HG02870 (cell line): ENCODE results near the gene IL7R.
"Not testable (repeated sequence)": the region's sequence is repeated elsewhere in the genome, so short reads cannot be mapped to it uniquely, and the experiment has no call there.

Experiments
- ATAC-seq: cut with Tn5 transposase; IDR thresholded peaks from one replicate; pipeline ENCODE4 v1.9.1; 2021; ENCODE audit warnings: mild to moderate bottlenecking, moderate library complexity; ENCODE audit not compliant: unreplicated experiment

IL7R gene

DNA sequence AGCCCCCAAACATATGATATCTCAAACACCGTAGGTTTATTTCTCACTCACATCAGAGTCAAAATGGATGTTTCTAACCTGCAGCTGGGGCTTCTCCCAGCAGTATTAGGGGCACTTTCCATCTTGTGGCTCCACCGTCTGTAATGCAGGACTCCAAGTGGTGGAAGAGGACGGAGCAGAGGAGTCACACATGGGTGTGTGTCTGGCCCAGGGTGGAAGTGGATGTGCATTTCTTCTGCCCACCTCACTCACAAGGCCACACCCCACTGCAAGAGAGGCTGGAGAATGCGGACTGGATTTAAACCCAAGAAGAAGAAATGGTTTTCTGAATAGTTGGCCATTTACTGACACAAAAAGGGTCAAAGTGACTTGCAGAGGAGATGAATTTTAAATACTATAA is 13.9 kb downstream of the IL7R start:
- no peak for ATAC-seq

DNA sequence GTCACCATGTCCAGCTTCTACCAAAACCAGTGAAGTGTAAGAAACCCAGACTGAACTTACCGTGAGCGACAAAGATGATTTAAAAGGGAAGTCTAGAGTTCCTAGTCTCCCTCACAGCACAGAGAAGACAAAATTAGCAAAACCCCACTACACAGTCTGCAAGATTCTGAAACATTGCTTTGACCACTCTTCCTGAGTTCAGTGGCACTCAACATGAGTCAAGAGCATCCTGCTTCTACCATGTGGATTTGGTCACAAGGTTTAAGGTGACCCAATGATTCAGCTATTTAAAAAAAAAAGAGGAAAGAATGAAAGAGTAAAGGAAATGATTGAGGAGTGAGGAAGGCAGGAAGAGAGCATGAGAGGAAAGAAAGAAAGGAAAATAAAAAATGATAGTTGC is 19.8 kb downstream of the IL7R start:
- peak; percentile 66 for ATAC-seq

DNA sequence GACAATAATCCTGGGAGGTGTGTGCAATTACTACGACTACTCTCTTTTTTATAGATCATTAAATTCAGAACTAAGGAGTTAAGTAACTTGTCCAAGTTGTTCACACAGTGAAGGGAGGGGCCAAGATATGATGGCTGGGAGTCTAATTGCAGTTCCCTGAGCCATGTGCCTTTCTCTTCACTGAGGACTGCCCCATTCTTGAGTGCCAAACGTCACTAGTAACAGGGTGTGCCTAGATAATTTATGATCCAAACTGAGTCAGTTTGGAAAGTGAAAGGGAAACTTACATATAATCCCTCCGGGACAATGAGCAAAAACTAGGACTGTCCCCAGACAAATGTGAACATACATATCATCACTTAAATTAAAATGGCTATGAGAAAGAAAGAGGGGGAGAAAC is 20.2 kb downstream of the IL7R start:
- ATAC-seq: no peak

DNA sequence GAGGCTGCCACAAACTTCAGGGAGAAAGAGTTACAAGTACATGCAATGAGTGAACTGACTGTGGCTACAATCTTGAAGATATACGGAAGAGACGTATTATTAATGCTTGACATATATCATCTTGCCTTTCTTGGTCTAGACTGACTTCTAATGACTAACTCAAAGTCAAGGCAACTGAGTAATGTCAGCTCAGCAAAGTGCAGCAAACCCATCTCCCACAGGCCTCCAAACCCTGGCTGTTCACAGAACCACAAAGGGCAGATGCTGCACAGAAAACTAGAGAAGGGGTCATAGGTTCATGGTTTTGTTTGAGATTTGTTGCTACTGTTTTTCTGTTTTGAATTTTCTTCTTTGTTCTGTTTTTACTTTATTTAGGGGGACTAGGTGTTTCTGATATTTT is 21.0 kb downstream of the IL7R start:
- ATAC-seq: no peak

DNA sequence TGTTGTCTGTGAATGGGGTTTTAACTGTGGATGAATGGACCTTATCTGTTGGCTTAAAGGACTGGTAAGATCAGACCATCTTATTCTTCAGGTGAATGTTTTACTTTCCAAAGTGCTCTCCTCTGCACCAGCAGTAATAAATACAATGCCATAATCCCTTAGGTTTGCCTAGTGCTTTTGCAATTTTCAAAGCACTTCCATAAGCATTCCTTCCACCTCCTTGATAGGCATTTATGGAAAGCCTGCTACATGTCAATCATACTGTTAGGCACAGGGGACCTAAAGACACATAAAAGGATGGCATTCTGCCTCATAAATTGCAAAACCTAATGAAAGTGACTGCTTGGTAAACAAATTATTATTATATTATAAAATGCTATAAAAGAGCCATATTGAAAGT is 21.4 kb downstream of the IL7R start:
- ATAC-seq: no peak

DNA sequence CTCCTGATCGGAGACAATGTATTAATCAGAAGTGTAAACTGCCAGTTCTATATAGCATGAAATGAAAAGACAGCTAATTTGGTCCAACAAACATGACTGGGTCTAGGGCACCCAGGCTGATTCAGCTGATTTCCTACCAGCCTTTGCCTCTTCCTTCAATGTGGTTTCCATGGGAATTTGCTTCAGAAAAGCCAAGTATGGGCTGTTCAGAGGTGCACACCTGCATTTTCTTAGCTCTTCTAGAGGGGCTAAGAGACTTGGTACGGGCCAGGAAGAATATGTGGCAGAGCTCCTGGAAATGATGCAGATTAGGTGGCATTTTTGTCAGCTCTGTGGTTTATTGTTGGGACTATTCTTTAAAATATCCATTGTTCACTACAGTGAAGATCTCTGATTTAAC is 22.4 kb downstream of the IL7R start:
- ATAC-seq: no peak

DNA sequence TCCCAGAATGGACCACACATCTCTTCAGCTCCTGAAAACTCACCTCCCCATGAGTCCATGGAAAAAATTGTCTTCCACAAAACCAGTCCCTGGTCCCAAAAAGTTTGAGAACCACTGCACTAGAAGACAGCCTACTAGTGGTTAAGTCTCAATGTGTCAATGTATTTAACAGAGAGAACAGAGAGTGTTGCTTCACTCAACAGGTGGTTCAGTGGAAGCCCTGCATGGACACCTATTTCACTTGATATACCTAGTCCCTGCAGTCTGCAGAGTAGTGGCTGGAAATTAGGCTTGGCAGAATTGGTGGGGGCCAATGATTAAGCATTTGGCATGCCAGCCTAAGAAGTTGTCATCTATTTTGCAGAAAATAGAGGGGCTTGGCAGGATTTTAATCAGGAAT is 23.0 kb downstream of the IL7R start:
- no peak for ATAC-seq

DNA sequence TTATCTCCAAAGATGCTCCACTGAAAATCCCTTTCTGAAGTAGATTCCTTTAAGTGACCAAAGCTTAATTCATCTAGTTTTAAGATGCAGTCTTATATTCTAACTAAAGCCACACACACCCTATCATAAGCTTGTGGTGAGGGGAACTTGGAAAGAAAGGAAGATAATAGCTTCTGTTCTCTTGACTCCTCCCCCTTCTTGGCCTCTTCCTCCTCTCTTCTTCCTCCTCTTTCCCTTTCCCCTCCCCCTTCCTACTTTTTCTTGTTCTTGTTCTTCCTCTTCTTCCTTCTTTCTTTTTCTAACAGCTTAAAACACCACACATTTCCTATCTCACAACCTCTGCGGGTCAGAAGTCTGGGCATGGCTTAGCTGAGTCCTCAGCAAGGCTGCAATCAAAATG is 23.5 kb downstream of the IL7R start:
- ATAC-seq: no peak

DNA sequence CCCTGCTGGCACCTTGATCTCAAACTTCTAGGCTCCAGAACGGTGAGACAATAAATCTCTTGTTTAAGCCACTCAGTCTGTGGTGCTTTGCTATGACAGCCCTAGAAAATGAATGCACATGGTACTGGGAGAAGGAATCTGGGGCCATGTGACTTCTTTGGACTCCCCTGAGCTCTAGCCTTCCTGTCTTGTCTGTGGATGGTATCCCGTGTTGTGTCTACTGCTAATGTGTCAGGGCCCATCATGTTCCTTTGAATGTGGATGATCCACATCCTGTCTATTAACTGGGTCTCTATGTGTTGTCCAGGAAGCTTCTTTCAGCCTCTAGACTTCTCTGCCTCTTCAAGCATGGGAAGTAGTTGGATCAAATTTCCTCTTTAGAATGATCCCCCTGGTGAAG is 25.1 kb downstream of the IL7R start:
- ATAC-seq: no peak

DNA sequence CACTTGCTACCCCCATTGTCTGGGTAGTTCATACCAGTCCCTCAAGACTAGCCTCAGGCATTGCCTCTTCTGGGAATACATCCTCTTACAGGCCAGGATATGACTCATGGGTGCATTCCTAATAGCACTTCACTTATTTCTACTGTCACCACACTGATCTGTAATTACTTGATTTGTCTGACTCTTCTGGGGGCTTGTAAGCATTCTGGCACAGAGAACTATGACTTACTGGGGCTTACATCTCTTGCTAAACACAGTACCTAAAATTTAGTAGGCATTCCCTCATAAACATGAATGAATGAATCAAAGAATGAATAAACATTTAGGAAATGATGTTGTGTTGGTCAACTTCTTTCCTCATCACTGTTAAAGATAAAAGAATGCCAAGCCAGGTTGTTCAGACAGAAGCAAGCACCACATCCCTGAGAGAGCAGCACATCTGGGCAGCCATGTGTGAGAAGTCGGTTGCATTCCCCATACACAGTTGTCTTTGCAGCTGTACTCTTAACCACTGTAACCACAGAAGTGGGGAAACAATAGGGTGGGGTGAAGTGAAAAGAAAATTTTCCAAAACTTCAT is 27.6 kb downstream of the IL7R start:
- ATAC-seq: peak; percentile 90

DNA sequence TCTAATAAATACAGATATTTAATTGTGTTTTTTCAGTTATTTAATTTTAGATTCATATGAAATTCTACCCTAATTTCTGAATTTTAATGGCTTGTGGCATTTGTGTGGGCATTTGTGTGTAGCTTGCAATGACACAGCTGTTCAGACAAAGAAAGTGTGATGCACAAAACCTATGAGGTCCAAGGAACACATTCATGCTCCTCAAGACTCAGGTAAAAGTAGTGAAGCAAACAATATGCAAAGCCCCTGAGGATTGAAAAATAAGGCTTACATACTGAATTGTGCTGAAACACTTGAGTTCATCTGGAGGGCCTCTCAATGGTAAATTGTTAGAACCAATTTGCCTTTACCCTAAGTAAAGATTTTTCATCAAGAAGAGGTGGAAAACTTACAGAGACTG is 28.1 kb downstream of the IL7R start:
- ATAC-seq: peak; percentile 31

DNA sequence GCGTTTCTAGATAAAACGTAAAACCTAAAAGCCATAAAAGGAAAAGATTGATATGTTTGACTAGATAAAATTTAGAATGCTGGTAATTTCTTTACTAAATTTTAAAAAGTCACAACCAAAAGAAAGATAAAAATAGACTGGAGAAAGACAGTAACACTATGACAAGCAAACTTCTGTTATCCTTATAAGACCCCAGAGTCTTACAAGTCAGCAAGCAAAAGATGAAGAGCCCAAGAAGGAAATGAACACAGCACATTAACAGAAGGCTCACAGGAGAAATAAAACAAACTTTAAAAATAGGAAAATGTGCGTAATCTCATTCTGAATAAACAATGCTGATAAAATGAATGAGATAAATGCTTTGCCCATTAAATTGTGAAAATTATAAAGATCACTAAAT is 29.7 kb downstream of the IL7R start:
- ATAC-seq: no peak

DNA sequence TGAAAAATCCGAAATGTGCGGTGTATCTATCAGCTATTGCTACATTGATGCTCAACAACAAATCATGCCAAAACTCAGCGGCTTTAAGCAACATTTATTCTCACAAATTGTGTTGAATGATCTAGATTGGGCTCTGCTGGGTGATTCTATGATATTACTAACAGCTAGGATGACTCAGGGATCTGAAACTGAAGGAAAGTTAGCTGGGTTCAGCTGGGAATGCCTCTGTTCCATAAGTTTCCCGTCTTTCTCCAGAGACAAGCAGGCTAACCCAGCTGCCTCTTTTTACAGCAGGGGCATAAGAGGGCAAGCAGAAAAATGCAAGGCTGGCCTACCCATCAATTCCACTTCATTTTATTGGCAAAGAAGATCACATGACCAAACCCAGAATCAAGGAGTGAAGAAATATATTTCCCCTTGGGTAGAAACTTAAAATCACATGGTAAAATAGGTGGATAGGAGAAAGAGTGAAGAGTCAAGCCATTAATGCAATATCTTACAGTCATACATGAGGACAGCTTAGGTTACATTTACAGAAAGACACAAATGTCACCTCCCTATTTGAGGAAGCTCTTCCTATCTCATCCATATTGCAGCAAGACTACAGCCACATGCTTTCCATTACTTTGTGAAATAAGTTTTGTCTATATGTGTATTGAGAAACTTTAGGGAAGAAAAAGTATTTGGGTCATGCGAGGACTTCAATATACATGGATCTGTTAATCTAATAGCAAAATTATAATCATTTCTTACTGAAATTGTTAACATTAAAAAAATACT is 30.8 kb downstream of the IL7R start:
- ATAC-seq: no peak

DNA sequence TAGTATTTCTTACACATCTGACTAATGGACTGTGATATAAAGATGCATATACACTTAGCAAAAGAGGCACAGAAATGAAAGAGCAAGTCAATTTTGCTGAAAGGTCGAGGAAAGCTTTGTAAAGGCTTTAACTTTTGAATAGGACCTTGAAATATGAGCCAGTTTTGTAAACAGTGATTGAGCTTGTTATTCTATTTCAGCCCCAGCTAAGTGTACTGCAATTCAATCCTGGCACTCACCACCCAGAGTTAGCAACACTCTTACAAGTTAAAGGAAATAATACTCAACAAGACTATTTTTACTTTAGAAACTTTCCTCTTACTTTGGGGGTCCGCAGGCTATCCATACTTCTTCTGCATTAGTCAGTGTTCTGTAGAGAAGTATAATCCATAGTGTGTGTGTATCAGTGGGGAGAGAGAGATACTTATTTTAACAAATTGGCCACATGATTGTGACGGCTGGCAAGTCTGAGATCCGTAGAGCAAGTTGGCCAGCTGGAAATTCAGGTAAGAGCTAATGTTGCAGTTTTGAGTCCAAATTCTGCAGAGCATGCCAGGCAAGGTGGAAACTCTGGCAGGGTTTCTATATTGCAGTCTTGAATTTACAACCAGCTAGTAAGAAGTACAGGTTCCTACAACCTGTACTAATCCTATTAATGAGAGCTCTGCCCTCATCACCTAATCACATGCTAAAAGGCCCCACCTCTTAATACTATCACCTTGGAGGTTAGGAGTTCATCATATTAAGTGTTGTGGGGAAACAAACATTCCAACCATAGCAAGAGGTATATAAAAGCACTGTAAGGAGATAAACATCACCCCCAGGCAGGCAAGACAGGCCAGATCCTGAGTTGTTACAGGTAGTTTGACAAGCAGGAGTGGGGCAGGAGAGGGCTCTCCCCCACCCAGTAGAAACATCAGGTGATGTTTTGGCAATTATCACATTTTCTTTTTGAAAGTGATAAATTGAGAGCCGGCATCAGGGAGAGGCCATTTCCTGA is 33.6 kb downstream of the IL7R start:
- ATAC-seq: no peak

DNA sequence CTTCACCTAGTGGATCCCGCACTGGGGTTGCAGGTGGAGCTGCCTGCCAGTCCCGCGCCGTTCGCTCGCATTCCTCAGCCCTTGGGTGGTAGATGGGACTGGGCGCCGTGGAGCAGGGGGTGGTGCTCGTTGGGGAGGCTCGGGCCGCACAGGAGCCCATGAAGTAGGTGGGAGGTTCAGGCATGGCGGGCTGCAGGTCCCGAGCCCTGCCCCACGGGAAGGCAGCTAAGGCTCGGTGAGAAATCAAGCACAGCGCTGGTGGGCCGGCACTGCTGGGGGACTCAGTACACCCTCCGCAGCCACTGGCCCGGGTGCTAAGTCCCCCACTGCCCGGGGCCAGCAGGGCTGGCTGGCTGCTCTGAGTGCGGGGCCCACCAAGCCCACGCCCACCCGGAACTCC is 36.1 kb downstream of the IL7R start:
- ATAC-seq: not testable (repeated sequence)

DNA sequence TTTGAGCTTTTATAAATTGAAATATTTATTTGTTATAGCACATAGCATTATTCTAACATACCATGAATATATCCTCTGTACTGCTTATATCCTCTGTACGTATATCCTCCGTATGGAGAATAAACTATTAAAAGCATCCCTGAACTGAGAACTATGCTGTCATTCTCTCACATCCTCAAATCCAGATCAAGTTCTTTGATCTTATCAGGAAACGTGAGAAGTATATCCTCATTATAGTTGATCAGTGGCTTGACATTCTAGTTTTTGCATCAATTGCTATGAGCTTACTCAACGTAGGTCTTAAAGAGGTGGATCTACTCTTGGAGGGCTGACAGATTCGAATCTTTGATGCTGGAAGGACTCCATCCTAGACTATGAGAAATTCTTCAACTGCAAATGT is 37.4 kb downstream of the IL7R start:
- ATAC-seq: no peak

DNA sequence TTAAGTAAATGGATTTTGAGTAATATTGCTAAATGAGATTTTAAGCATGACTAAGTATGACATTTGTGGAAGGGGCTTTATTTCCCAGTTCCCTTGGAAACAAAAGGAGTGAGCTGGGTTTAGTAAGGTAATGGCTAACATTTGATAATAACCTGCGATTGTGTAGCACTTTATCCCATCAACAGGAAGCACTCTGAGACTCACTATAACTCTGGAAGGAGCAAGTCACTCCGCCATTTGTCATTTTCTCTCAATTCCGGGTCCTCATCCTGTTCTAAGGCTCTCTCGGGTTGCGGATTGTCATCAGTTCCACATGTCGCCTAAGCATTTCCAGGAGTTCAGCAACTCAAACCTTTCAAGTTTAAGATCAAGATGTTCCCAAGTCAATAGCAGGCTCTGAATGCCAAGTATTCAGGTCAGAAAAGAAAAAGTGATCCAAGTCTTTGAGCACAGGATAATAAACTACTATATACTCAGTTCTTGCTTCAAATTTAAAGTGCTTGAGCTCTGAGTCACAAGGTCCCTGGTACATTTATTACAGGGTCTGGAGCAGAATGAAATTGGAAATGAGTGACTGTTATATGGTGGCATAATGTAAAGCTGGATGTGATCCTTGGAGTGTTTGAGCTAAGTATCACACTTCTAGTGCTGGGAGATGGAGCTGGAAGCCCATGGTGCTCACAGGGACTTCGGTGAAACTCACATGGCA is 42.4 kb downstream of the IL7R start:
- ATAC-seq: no peak

DNA sequence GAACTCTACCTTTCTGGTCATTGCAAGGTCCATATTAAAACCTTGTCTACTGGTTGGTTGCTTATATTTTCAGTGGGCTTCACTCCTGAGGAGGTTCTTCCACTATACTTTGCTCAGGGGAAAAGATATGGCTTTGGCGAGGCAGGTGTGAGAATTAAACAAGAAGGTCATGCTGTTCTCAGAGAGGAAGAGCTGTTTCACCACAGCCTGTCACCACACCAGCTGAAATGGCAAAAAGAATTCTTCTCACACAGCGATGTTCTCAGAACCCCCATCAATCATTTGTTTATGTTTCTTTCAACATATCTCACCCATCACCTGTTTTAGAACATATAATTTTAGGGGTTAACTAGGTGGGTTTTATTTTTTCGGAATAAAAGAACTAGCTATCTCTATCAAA is 43.1 kb downstream of the IL7R start:
- peak; percentile 37 for ATAC-seq

DNA sequence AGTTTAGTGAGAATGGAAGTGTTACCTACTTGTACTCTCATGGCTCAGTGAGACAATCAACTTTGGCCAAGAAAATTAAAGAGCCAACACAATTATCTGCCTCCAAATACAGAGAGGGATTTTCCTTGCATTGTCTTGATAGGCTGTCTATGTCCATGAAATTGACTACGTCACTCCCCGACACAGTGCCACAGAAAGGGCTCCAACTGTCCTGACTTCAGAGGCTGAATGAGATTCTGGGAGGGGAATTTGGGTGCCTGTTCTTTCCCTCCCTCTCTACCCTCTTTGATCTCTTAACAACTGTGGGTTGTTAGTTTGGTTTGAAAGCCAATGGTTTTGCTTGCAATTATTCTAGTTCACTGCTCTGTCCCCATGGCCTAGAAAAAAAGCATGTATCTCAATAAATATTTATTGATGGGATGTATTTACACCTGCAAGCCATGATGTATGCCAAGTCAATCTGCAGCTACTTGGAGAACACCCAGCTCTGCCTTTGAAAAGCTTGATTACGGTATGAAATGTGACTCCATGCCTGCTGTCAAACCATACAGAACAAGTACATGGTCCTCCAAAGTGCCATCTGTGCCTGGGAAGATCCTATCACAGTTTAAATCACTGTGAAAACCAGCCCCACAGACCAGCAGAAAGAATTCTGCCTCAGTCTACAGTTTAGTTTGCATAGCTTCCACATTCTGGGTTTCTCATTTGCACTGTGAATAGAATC is 44.4 kb downstream of the IL7R start:
- ATAC-seq: no peak

DNA sequence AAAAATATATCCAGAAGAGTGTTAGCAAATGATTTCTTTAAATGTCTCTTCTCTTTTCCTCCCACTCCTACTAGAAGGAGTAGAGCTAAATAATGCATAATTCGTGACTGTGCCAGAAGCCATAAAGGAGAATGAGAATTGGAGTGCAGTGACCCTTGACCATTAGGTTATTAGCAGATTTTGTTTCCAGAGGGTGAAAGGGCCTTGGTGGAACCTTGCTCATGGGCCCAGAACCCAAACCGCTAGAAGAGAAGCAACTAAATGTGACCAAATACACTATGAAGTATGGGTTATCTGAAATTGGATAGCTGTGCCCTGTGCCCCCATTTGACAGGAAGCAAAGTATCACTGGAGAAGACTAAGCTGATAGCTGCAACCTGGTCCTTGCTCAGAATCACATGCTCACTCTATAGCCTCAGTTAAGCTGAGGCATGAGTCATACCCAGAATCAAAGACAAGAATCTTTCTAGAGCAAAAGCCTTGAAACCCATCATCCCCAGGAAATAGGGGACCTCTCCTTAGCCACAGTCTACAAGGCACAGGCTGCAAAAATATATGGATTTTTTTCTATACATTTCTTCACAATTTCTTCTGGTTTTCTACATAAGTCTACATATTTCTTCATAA is 45.5 kb downstream of the IL7R start:
- peak; percentile 56 for ATAC-seq
